ENCODE data around the gene HIVEP3. TPM values are rescaled to one million over a fixed set of nuclear protein-coding genes. Genes with fewer than 3 reads are reported as not detected.
A peak's percentile ranks its signal among the peaks of the same experiment; 100 is the strongest.

HIVEP3 gene
- total RNA-seq, 1 experiment from 2014 or later, result 1.2 TPM

- H3K27ac Mint-ChIP-seq (ENCODE audit: low read depth, unreplicated experiment), result no peak overlapping the region
- no peak for TF ChIP-seq CTCF (IDR thresholded peaks at IDR 0.05; ENCODE audit: unreplicated experiment)
- intact Hi-C loops (cut with micrococcal nuclease), result no loop called here
- H3K27me3 Mint-ChIP-seq (ENCODE audit: insufficient read depth, unreplicated experiment), result no peaks in the 10 kb centered on the region
- no peaks in the 10 kb centered on the region for H3K9me3 Mint-ChIP-seq (ENCODE audit: unreplicated experiment)
- ChIA-PET POLR2A (no interaction called here), CTCF (no interaction called here)
- H3K4me1 Mint-ChIP-seq (ENCODE audit: insufficient read depth, unreplicated experiment), result peaks cover 31% of the 10 kb centered on the region
- H3K36me3 Mint-ChIP-seq (ENCODE audit: insufficient read depth, unreplicated experiment), result no peaks in the 10 kb centered on the region
- no TSS peak for BruUV-seq (replicated peaks)
- H3K4me3 Mint-ChIP-seq (ENCODE audit: unreplicated experiment), result no peak overlapping the region
- DNase-seq (ENCODE audit: unreplicated experiment), result no peak
Observed at GRCh38 chr1:41629141-41629540, 289.6 kb downstream of the HIVEP3 start.

- no peaks in the 10 kb centered on the region for H3K36me3 Mint-ChIP-seq (ENCODE audit: insufficient read depth, unreplicated experiment)
- H3K4me1 Mint-ChIP-seq (ENCODE audit: insufficient read depth, unreplicated experiment), result peaks cover 39% of the 10 kb centered on the region
- CTCF ChIA-PET, result no interaction called here
- intact Hi-C loops (cut with micrococcal nuclease), result no loop called here
- H3K9me3 Mint-ChIP-seq (ENCODE audit: unreplicated experiment), result no peaks in the 10 kb centered on the region
- H3K4me3 Mint-ChIP-seq (ENCODE audit: unreplicated experiment), result no peak overlapping the region
- no TSS peak for BruUV-seq (replicated peaks)
- H3K27ac Mint-ChIP-seq (ENCODE audit: low read depth, unreplicated experiment), result peak overlapping the region; percentile 67
- no peak for TF ChIP-seq CTCF (IDR thresholded peaks at IDR 0.05; ENCODE audit: unreplicated experiment)
- no peak for DNase-seq (ENCODE audit: unreplicated experiment)
- POLR2A ChIA-PET, result no interaction called here
- H3K27me3 Mint-ChIP-seq (ENCODE audit: insufficient read depth, unreplicated experiment), result no peaks in the 10 kb centered on the region
Observed at GRCh38 chr1:41627491-41628280, 291.0 kb downstream of the HIVEP3 start.

- no TSS peak for BruUV-seq (replicated peaks)
- peaks cover 48% of the 10 kb centered on the region for H3K4me1 Mint-ChIP-seq (ENCODE audit: insufficient read depth, unreplicated experiment)
- POLR2A ChIA-PET, result interaction anchor here (0.6 to 1.7 kb wide), 5 partner anchors 7 to 157 kb away, joined by 3 to 8 read pairs (median 4); no protein-coding TSS in a partner anchor
- no peak overlapping the region for H3K4me3 Mint-ChIP-seq (ENCODE audit: unreplicated experiment)
- peak overlapping the region; percentile 67 for H3K27ac Mint-ChIP-seq (ENCODE audit: low read depth, unreplicated experiment)
- TF ChIP-seq CTCF (IDR thresholded peaks at IDR 0.05; ENCODE audit: unreplicated experiment), result no peak
- H3K9me3 Mint-ChIP-seq (ENCODE audit: unreplicated experiment), result no peaks in the 10 kb centered on the region
- H3K27me3 Mint-ChIP-seq (ENCODE audit: insufficient read depth, unreplicated experiment), result no peaks in the 10 kb centered on the region
- no peaks in the 10 kb centered on the region for H3K36me3 Mint-ChIP-seq (ENCODE audit: insufficient read depth, unreplicated experiment)
- intact Hi-C loops (cut with micrococcal nuclease), result no loop called here
- CTCF ChIA-PET, result interaction anchor here (1.2 kb wide), 1 partner anchor 46 kb away, joined by 3 read pairs; no protein-coding TSS in a partner anchor
- peak; percentile 80 for DNase-seq (ENCODE audit: unreplicated experiment)
Observed at GRCh38 chr1:41626616-41627375, 291.9 kb downstream of the HIVEP3 start.

- intact Hi-C loops (cut with micrococcal nuclease), result no loop called here
- POLR2A ChIA-PET, result interaction anchor here (0.6 to 1.7 kb wide), 8 partner anchors 8 to 158 kb away, joined by 3 to 8 read pairs (median 4); no protein-coding TSS in a partner anchor
- Mint-ChIP-seq H3K36me3 (ENCODE audit: insufficient read depth, unreplicated experiment) (no peaks in the 10 kb centered on the region), H3K4me3 (ENCODE audit: unreplicated experiment) (peak overlapping the region; percentile 46), H3K27ac (ENCODE audit: low read depth, unreplicated experiment) (peak overlapping the region; percentile 67), H3K4me1 (ENCODE audit: insufficient read depth, unreplicated experiment) (peaks cover 48% of the 10 kb centered on the region), H3K9me3 (ENCODE audit: unreplicated experiment) (no peaks in the 10 kb centered on the region), H3K27me3 (ENCODE audit: insufficient read depth, unreplicated experiment) (no peaks in the 10 kb centered on the region)
- no TSS peak for BruUV-seq (replicated peaks)
- TF ChIP-seq CTCF (IDR thresholded peaks at IDR 0.05; ENCODE audit: unreplicated experiment), result no peak
- CTCF ChIA-PET, result interaction anchor here (1.2 kb wide), 1 partner anchor 47 kb away, joined by 3 read pairs; no protein-coding TSS in a partner anchor
- peak; percentile 69 for DNase-seq (ENCODE audit: unreplicated experiment)
Observed at GRCh38 chr1:41626146-41626545, 292.6 kb downstream of the HIVEP3 start.

All from MCF 10A (cell line).